ENCODE measurements around the gene TMTC2.
"Not testable (repeated sequence)": the region's sequence is repeated elsewhere in the genome, so short reads cannot be mapped to it uniquely, and the experiment has no call there.

Gene TMTC2

DNA sequence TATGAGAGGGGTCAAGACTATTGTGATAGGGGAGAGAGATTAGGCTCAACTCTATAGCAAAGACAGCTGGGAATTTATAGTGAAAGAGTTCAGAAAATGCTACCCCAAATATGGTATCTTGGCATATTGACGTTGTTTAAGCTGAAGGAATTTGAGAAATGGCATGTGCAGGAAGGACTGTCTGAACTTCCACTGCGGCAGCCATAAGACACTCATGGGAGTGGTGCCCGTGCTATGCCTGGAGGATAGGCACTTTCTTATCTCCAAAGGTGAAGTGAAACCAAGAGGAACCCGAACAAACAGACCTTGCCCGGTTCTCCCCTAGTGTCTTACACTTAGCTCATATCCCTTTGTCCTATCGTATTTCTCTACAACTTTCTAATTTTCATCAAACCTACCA lies 390.3 kb downstream of the TMTC2 start:
- no peak for DNase-seq
- ATAC-seq: no peak

GRCh38 chr12:83082690-83083276 lies 396.1 kb downstream of the TMTC2 start:
- DNase-seq: no peak
- ATAC-seq: no peak

- no peak for DNase-seq
- no peak for ATAC-seq
Observed at GRCh38 chr12:83083616-83084015, 396.9 kb downstream of the TMTC2 start.

- ATAC-seq (no peak), DNase-seq (no peak)
Observed at GRCh38 chr12:83084516-83085234, 398.0 kb downstream of the TMTC2 start.

GRCh38 chr12:83086023-83086422 lies 399.3 kb downstream of the TMTC2 start:
- DNase-seq: no peak
- ATAC-seq: no peak

DNA sequence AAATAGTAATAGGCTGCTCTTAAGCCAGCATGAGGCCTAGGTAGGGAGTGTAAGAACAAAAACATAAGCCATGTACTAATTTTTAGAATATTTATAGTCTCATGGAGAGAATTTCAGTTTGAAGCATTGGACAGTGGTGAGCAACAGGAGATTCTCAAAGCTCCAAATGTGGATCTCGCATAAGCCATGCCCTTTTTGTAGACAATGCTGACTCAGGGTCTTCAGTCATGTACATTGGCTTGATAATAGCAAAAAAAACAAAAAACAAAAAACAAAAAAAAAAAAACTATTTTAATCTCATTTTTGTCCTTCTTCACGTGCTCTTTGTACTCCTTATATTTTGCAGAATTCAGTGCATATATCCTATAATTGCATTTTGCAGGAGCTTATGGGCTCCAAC lies 402.9 kb downstream of the TMTC2 start:
- no peak for DNase-seq
- ATAC-seq: no peak

GRCh38 chr12:83092129-83092528 lies 405.4 kb downstream of the TMTC2 start:
- ATAC-seq (no peak), DNase-seq (no peak)

- ATAC-seq: no peak
Observed at GRCh38 chr12:83092606-83093005, 405.9 kb downstream of the TMTC2 start.

DNA sequence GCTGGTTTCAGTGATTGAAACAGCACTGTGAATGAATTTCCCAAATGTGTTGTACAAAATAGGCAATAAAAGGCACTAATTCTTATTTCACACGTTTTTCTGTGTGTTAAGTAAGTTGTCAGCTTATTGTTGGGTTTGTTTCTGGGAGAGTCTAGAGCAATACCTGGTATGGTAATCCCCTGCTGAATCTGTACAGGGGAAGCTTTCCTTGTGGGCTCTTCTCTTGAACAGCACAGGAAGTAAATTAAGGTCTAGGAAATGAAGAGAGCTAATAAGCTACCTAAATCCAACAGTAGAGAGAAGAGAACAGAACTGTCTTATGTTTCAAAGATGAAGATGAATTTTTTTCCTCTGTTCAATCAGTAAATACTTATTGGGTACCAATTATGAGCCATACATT lies 406.7 kb downstream of the TMTC2 start:
- no peak for ATAC-seq
- no peak for DNase-seq

More at GRCh38 chr12:83092606-83093005, 405.9 kb downstream of the TMTC2 start:
- no peak for DNase-seq

- ATAC-seq: no peak
- no peak for DNase-seq
Observed at GRCh38 chr12:83097643-83098342, 411.1 kb downstream of the TMTC2 start.

DNA sequence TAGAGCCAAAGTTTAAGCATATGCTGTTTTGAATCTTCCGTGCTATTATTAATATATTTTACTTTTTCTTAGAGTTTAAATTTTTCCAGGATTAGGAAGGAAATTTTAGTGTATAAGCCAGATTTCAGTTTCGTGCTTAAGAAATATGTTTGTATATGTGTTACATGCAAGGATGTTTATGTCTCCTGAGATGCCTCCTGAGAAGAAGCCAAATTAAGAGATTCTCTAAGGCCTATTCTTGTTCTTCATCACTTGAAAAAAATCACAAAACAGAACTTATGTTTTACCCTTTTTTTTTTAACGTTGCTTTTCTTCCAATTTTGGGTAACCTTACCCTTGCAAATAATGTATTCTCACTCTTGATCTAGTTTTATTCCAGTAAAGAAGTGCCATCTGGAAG lies 412.7 kb downstream of the TMTC2 start:
- ATAC-seq (no peak), DNase-seq (no peak)

DNA sequence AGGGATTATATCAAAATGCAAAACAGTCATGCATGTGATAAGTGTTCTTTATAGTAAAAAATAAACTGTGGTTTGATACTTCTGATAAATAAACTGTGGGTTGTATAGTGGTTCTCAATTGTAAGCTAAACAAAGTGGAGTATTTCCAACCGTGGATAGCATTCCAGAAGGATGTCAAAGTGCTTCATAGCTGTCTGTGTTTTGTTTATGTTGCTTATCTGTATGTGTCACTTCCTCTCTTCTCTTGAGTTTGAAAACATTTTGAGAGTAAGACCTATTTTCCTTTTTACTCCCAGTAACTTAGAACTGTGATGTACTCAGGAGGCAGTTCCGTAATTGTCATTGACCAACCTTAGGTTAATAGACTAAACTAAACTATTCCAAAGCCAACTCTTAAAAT lies 415.8 kb downstream of the TMTC2 start:
- no peak for DNase-seq
- no peak for ATAC-seq

GRCh38 chr12:83106873-83107272 lies 420.2 kb downstream of the TMTC2 start:
- DNase-seq: no peak
- ATAC-seq: no peak

GRCh38 chr12:83110424-83110823 lies 423.7 kb downstream of the TMTC2 start:
- DNase-seq: no peak
- ATAC-seq: no peak

GRCh38 chr12:83113945-83114344 lies 427.2 kb downstream of the TMTC2 start:
- DNase-seq (no peak), ATAC-seq (no peak)

GRCh38 chr12:83114966-83115365 lies 428.3 kb downstream of the TMTC2 start:
- no peak for DNase-seq

GRCh38 chr12:83117926-83118325 lies 431.2 kb downstream of the TMTC2 start:
- ATAC-seq, DNase-seq: not testable (repeated sequence)

More at GRCh38 chr12:83114966-83115365, 428.3 kb downstream of the TMTC2 start:
- no peak for ATAC-seq

- ATAC-seq (no peak), DNase-seq (no peak)
Observed at GRCh38 chr12:83121897-83122622, 435.4 kb downstream of the TMTC2 start.

- DNase-seq (no peak), ATAC-seq (no peak)
Observed at GRCh38 chr12:83122623-83122934, 435.9 kb downstream of the TMTC2 start.

DNA sequence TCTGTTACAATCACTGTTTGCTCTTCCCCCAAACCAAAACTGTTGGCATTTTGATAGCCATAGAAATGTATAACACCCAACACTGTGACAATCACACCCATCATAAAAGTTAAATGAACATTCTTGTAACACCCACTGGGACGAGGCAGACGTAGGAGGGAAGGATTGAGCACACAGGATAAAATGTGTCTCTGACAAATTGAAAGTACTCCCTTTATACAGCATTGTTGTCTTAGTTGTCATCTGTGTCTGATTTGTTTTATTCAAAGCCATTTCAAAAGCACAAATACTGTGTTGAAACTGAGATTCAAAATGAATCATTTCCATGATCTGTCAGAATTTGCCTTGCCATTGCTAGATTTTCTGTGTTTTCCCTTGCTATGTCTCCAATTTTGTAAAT lies 436.3 kb downstream of the TMTC2 start:
- ATAC-seq (no peak), DNase-seq (no peak)

GRCh38 chr12:83128540-83128939 lies 441.8 kb downstream of the TMTC2 start:
- no peak for ATAC-seq
- DNase-seq: no peak

DNA sequence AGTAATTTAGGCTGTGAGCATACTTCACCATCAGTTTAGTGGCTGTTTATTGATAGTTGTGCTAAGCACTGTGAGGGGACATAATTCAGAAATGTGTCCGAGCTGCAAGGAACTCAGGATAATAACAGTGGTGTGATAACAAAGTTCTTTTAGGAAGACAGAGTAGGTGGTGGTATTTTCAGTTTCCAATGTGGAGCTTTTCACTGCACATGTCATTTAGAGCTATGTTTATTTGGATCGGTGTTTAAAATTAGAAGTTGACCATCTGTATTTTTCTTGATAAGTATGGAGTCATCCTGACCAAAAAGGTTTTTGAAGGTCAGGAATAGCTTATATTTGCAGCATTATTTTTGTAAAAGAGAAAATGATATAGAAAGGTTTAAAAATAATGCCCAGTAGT lies 443.5 kb downstream of the TMTC2 start:
- no peak for DNase-seq
- ATAC-seq: no peak

DNA sequence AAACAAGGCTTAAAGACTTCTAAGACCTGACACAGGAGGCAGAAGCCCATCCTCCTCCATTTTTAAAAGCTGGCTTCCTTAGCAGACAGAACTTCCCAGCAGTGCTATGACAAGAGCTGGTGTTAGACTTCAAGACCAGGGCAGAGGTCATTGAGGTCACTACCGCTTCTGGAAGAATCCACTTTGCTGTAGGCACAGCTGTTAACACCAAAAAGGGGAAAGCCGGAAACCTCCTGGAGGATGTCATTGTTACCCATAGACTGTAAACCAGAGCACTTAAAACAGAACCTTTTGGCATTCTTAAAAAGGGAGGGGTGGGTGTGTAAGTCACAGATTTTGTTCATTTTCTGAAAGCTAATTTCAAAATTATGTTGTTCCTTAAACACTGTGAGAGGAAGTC lies 445.7 kb downstream of the TMTC2 start:
- DNase-seq (no peak), ATAC-seq (no peak)
